ENCODE measurements around the gene ENPP5. TPM values are rescaled to one million over a fixed set of nuclear protein-coding genes. Genes with fewer than 3 reads are reported as not detected.

ENPP5 gene
- total RNA-seq, 2 experiments from 2014 or later = 0.50 to 1.6 TPM

DNA sequence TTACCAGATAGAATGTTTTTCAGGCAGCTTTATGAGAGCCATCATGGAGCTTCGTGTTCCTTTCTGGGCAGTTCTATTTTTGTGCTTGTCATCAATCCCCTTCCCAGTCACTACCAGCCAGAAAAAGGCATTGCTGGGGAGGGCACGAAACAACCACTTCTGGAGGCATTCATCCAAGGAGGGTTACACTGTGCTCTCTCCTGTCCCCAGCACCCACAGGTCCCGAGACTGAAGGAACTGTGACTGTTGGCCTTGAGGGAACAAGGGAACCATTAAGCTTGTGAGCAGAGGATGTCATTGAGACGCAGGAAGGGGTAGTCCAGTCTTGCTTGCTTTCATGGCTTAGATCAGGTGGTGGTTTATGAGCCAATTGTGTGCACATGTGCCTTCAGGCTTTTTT, 20.1 kb upstream of the ENPP5 start:
- Histone ChIP-seq H3K9me3 (ENCODE audit: low read length) (no peaks in the 10 kb centered on the region), H2AFZ (ENCODE audit: low read length) (no peak overlapping the region), H3K9me2 (ENCODE audit: insufficient read depth, low read length) (no peaks in the 10 kb centered on the region), H3K27ac (ENCODE audit: low read depth, low read length, poor library complexity, severe bottlenecking) (no peak overlapping the region), H3K36me3 (ENCODE audit: insufficient read depth, low read length) (no peaks in the 10 kb centered on the region), H3K4me3 (ENCODE audit: low read depth, low read length, poor library complexity, severe bottlenecking) (no peak overlapping the region), H4K20me1 (ENCODE audit: insufficient read depth, low read length) (no peaks in the 10 kb centered on the region), H3K4me1 (ENCODE audit: insufficient read depth, low read length, poor library complexity, severe bottlenecking) (no peaks in the 10 kb centered on the region), H3K4me2 (ENCODE audit: low read length) (no peak overlapping the region), H3K79me2 (ENCODE audit: insufficient read depth, low read depth, low read length) (no peaks in the 10 kb centered on the region)
- CTCF ChIA-PET (ENCODE audit: unreplicated experiment) = no interaction called here
- POLR2A ChIA-PET = interaction anchor here (0.7 kb wide), 2 partner anchors 33 to 1178 kb away, joined by 5 to 6 read pairs; no protein-coding TSS in a partner anchor
- DNase-seq (ENCODE audit: low spot score) = no peak
- intact Hi-C loops (cut with micrococcal nuclease; ENCODE audit: unreplicated experiment) = no loop called here
- no peak for TF ChIP-seq EZH2phosphoT487 (IDR thresholded peaks at IDR 0.05; ENCODE audit: borderline replicate concordance, low read depth, low read length)
- TF ChIP-seq, protein P1, sequence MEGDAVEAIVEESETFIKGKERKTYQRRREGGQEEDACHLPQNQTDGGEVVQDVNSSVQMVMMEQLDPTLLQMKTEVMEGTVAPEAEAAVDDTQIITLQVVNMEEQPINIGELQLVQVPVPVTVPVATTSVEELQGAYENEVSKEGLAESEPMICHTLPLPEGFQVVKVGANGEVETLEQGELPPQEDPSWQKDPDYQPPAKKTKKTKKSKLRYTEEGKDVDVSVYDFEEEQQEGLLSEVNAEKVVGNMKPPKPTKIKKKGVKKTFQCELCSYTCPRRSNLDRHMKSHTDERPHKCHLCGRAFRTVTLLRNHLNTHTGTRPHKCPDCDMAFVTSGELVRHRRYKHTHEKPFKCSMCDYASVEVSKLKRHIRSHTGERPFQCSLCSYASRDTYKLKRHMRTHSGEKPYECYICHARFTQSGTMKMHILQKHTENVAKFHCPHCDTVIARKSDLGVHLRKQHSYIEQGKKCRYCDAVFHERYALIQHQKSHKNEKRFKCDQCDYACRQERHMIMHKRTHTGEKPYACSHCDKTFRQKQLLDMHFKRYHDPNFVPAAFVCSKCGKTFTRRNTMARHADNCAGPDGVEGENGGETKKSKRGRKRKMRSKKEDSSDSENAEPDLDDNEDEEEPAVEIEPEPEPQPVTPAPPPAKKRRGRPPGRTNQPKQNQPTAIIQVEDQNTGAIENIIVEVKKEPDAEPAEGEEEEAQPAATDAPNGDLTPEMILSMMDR (conservative IDR thresholded peaks at IDR 0.05; ENCODE audit: low read length) = no peak
- no TSS peak for BruUV-seq (replicated peaks)

DNA sequence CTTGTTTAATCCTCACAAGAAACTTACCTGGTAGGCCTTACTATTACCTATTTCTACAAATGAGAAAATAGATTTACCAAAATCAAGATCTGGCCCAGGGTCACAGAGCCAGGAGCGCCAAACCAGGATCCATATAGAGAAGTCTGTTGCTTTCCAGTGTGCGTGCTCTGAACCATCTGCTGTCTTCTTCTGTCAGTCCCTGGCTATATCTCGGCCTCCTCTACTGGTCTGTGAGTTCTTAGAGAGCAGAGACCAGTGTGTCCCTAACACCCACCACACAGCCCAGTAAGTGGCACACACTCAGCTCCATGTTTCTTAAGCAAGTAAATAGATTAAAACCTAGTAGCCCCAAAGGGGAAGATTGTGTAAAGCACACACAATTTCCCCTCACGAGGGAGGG, 18.9 kb upstream of the ENPP5 start:
- no peak for DNase-seq (ENCODE audit: low spot score)
- H2AFZ ChIP-seq (ENCODE audit: low read length) = no peak overlapping the region
- ChIA-PET POLR2A (no interaction called here), CTCF (ENCODE audit: unreplicated experiment) (no interaction called here)
- H3K4me3 ChIP-seq (ENCODE audit: low read depth, low read length, poor library complexity, severe bottlenecking) = no peak overlapping the region
- no peaks in the 10 kb centered on the region for H3K9me3 ChIP-seq (ENCODE audit: low read length)
- no peak overlapping the region for H3K4me2 ChIP-seq (ENCODE audit: low read length)
- no peaks in the 10 kb centered on the region for H3K36me3 ChIP-seq (ENCODE audit: insufficient read depth, low read length)
- BruUV-seq (replicated peaks) = no TSS peak
- TF ChIP-seq EZH2phosphoT487 (IDR thresholded peaks at IDR 0.05; ENCODE audit: borderline replicate concordance, low read depth, low read length) = no peak
- TF ChIP-seq, protein P1 (conservative IDR thresholded peaks at IDR 0.05; ENCODE audit: low read length) = no peak
- H3K9me2 ChIP-seq (ENCODE audit: insufficient read depth, low read length) = no peaks in the 10 kb centered on the region
- intact Hi-C loops (cut with micrococcal nuclease; ENCODE audit: unreplicated experiment) = no loop called here
- no peaks in the 10 kb centered on the region for H3K79me2 ChIP-seq (ENCODE audit: insufficient read depth, low read depth, low read length)
- H3K27ac ChIP-seq (ENCODE audit: low read depth, low read length, poor library complexity, severe bottlenecking) = no peak overlapping the region
- no peaks in the 10 kb centered on the region for H3K4me1 ChIP-seq (ENCODE audit: insufficient read depth, low read length, poor library complexity, severe bottlenecking)
- H4K20me1 ChIP-seq (ENCODE audit: insufficient read depth, low read length) = no peaks in the 10 kb centered on the region

DNA sequence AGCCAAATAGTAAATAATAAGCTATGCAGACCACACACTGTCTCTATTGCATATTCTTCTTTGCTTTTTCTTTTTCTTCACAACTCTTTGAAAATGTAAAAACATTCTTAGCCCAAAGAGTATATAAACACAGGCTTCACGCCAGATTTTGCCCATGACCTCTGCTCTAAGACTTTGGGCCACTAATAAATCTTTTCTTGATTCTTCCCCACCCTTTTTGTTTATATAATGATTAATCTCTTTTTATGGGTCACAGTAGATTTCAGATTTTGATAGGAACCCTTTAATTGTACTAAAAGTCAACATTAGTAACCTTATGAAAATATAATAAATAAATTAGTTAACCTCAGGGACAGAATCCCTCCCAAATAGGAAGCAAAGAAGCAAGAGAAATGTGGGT, 15.8 kb upstream of the ENPP5 start:
- no peaks in the 10 kb centered on the region for H3K4me1 ChIP-seq (ENCODE audit: insufficient read depth, low read length, poor library complexity, severe bottlenecking)
- DNase-seq (ENCODE audit: low spot score) = no peak
- H3K4me3 ChIP-seq (ENCODE audit: low read depth, low read length, poor library complexity, severe bottlenecking) = no peak overlapping the region
- H4K20me1 ChIP-seq (ENCODE audit: insufficient read depth, low read length) = no peaks in the 10 kb centered on the region
- H3K4me2 ChIP-seq (ENCODE audit: low read length) = no peak overlapping the region
- no TSS peak for BruUV-seq (replicated peaks)
- H3K27ac ChIP-seq (ENCODE audit: low read depth, low read length, poor library complexity, severe bottlenecking) = no peak overlapping the region
- no peaks in the 10 kb centered on the region for H3K36me3 ChIP-seq (ENCODE audit: insufficient read depth, low read length)
- no peaks in the 10 kb centered on the region for H3K9me2 ChIP-seq (ENCODE audit: insufficient read depth, low read length)
- TF ChIP-seq, protein P1 (conservative IDR thresholded peaks at IDR 0.05; ENCODE audit: low read length) = no peak
- TF ChIP-seq EZH2phosphoT487 (IDR thresholded peaks at IDR 0.05; ENCODE audit: borderline replicate concordance, low read depth, low read length) = no peak
- intact Hi-C loops (cut with micrococcal nuclease; ENCODE audit: unreplicated experiment) = no loop called here
- ChIA-PET CTCF (ENCODE audit: unreplicated experiment) (no interaction called here), POLR2A (interaction anchor here (1.4 kb wide), 1 partner anchor 8 kb away, joined by 3 read pairs; no protein-coding TSS in a partner anchor)
- no peaks in the 10 kb centered on the region for H3K79me2 ChIP-seq (ENCODE audit: insufficient read depth, low read depth, low read length)
- H2AFZ ChIP-seq (ENCODE audit: low read length) = no peak overlapping the region
- no peaks in the 10 kb centered on the region for H3K9me3 ChIP-seq (ENCODE audit: low read length)
